ENCODE data around the gene PXYLP1.

DNA sequence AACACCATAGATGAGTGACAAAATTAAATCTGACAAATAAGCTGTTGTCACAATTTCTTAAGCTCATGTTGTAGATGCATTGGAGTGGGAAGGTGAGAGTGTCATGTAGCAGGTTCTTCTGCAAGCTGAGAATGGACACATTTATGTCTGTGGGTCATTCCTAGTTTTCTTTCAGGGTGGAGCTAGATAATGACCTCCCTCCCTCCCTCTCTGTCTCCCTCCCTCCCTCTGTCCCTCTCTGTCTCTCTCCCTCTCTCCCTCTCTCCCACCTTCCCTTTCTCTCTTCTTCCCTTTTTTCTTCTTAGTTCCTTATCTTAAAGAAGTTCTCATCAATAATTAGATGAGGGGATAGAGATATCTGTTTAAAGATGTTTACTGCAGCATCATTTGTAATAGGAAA is 36.0 kb downstream of the PXYLP1 start:
- TF ChIP-seq, protein P1, sequence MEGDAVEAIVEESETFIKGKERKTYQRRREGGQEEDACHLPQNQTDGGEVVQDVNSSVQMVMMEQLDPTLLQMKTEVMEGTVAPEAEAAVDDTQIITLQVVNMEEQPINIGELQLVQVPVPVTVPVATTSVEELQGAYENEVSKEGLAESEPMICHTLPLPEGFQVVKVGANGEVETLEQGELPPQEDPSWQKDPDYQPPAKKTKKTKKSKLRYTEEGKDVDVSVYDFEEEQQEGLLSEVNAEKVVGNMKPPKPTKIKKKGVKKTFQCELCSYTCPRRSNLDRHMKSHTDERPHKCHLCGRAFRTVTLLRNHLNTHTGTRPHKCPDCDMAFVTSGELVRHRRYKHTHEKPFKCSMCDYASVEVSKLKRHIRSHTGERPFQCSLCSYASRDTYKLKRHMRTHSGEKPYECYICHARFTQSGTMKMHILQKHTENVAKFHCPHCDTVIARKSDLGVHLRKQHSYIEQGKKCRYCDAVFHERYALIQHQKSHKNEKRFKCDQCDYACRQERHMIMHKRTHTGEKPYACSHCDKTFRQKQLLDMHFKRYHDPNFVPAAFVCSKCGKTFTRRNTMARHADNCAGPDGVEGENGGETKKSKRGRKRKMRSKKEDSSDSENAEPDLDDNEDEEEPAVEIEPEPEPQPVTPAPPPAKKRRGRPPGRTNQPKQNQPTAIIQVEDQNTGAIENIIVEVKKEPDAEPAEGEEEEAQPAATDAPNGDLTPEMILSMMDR (IDR thresholded peaks at IDR 0.05; ENCODE audit: borderline replicate concordance, extremely low read depth, low read length, poor library complexity, severe bottlenecking): no peak
- no peak for TF ChIP-seq EZH2 (IDR thresholded peaks at IDR 0.05; ENCODE audit: borderline replicate concordance, low read depth, low read length, severe bottlenecking)

Measured in DND-41 (cell line).